ENCODE measurements around the gene FGGY.

FGGY gene

DNA sequence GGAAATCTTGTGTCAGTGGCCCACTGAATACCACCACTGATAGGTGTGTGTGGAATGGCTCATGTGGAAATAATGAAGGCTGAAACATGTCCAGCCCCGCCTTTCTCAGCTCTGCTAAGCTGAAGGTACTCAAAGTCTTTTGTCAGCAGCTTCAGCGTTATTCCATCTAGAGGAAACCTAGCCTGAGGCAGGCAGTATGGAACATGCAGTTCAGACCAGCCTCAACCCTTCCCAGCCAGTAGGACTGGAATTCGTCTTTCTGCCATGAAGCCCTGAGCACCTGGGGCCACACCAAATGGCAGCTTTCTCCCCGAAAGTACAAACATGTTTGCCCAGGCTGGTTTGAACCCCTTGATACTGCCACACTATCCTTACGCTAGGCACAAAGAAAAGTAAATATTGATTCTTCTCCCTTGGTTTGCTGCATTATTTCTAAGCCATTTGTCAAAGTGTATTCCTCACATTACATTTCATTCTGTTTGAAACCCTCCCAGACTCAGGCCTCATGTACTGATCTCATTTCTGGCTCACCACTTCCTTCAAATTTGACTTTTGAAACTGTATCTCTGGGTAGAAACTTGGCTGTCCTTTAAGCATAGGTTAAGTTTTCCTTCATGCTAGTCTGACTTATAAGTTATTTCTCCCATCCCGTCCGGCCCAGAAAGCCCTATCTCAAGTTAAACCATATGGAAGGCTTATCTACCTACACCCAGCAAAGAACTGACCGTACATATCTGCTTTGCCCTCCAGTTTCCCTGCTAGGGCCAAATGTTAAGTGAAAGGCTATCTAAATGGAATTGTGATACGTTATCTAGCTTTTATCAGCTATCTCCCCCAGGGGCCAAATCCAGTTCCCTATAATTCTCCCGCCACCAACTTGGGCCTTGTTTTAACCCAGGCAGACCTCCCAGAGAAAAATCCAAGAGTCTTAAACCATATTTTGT, 472.2 kb downstream of the FGGY start:
- Histone ChIP-seq H3K27ac (ENCODE audit: low read length) (no peak overlapping the region), H3K4me3 (ENCODE audit: low read length in 2 of 2) (no peak overlapping the region), H3K9ac (ENCODE audit: low read length in 2 of 2) (no peak overlapping the region), H3K9me3 (ENCODE audit: control insufficient read depth in 2 of 2, low read length in 2 of 2) (no peaks in the 10 kb centered on the region), H3K36me3 (ENCODE audit: control insufficient read depth in 2 of 2, insufficient read depth in 2 of 2, low read length in 2 of 2) (no peaks in the 10 kb centered on the region), H3K4me1 (ENCODE audit: control insufficient read depth, insufficient read depth, low read length) (no peaks in the 10 kb centered on the region), H3K27me3 (ENCODE audit: control insufficient read depth in 1 of 2, insufficient read depth in 2 of 2, low read length in 2 of 2) (no peaks in the 10 kb centered on the region)

DNA sequence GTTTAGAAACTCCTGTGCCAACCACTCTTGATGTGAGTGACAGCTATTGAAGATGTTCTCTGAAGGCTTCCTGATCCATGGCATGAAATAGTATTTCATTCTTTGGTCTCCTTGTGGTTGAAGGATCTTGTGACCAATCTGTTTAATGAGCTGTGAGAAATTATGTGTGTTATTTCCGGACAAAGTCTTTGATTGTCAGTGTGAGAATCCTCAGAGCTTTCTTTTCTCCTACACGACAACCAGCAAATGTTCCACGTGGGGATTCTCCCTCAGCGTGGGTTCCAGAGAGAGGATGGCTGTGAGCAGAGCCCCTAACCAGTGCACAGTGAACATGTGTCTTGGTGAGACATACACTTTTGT, 472.8 kb downstream of the FGGY start:
- no peaks in the 10 kb centered on the region for H3K36me3 ChIP-seq (ENCODE audit: control insufficient read depth in 2 of 2, insufficient read depth in 2 of 2, low read length in 2 of 2)
- H3K27me3 ChIP-seq (ENCODE audit: control insufficient read depth in 1 of 2, insufficient read depth in 2 of 2, low read length in 2 of 2), result no peaks in the 10 kb centered on the region
- no peak overlapping the region for H3K27ac ChIP-seq (ENCODE audit: low read length)
- H3K9ac ChIP-seq (ENCODE audit: low read length in 2 of 2), result no peak overlapping the region
- H3K9me3 ChIP-seq (ENCODE audit: control insufficient read depth in 2 of 2, low read length in 2 of 2), result no peaks in the 10 kb centered on the region
- no peaks in the 10 kb centered on the region for H3K4me1 ChIP-seq (ENCODE audit: control insufficient read depth, insufficient read depth, low read length)
- H3K4me3 ChIP-seq (ENCODE audit: low read length in 2 of 2), result no peak overlapping the region

DNA sequence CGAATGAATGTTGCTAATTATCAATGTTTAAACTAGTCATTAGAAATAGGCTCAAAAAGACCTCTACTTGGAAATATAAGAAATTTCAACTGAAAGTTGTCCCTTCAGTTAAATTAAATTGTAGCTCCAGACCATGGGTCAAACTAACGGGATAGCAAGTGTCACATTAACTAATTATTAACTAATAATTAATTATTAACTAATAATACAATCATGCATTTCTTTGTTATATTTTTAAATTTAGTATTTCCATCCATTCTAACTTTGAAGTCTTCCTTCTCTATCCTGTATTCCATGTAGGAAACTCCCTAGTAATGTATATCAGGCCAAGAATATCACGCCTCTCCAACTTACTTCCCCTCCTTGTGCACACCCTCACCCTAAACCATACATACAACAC, 474.5 kb downstream of the FGGY start:
- no peak overlapping the region for H3K9ac ChIP-seq (ENCODE audit: low read length in 2 of 2)
- no peak overlapping the region for H3K4me3 ChIP-seq (ENCODE audit: low read length in 2 of 2)
- no peak overlapping the region for H3K27ac ChIP-seq (ENCODE audit: low read length)
- no peaks in the 10 kb centered on the region for H3K4me1 ChIP-seq (ENCODE audit: control insufficient read depth, insufficient read depth, low read length)
- no peaks in the 10 kb centered on the region for H3K27me3 ChIP-seq (ENCODE audit: control insufficient read depth in 1 of 2, insufficient read depth in 2 of 2, low read length in 2 of 2)
- H3K36me3 ChIP-seq (ENCODE audit: control insufficient read depth in 2 of 2, insufficient read depth in 2 of 2, low read length in 2 of 2), result no peaks in the 10 kb centered on the region
- H3K9me3 ChIP-seq (ENCODE audit: control insufficient read depth in 2 of 2, low read length in 2 of 2), result no peaks in the 10 kb centered on the region

DNA sequence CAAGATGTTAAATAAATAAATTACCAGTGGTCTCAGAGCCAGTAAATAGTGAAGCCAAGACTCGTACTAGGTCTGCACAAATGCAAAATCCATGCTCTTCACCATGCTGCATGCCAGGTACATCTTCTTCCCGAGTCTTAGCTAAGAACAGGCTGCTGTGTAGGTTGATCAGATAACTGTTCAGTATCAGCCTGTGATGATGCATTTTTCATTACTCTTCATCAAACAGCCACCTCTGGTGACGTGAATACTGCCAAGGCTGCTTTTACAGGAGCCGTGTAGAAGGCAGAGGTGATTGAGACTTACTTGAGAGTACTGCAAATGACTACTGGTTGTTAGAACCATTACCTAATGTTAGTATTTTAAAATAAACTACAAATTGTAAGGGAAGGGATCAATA, 478.6 kb downstream of the FGGY start:
- Histone ChIP-seq H3K36me3 (ENCODE audit: control insufficient read depth in 2 of 2, insufficient read depth in 2 of 2, low read length in 2 of 2) (no peaks in the 10 kb centered on the region), H3K9ac (ENCODE audit: low read length in 2 of 2) (no peak overlapping the region), H3K4me1 (ENCODE audit: control insufficient read depth, insufficient read depth, low read length) (peaks cover 3% of the 10 kb centered on the region), H3K4me3 (ENCODE audit: low read length in 2 of 2) (no peak overlapping the region), H3K27ac (ENCODE audit: low read length) (no peak overlapping the region), H3K27me3 (ENCODE audit: control insufficient read depth in 1 of 2, insufficient read depth in 2 of 2, low read length in 2 of 2) (no peaks in the 10 kb centered on the region), H3K9me3 (ENCODE audit: control insufficient read depth in 2 of 2, low read length in 2 of 2) (no peaks in the 10 kb centered on the region)

DNA sequence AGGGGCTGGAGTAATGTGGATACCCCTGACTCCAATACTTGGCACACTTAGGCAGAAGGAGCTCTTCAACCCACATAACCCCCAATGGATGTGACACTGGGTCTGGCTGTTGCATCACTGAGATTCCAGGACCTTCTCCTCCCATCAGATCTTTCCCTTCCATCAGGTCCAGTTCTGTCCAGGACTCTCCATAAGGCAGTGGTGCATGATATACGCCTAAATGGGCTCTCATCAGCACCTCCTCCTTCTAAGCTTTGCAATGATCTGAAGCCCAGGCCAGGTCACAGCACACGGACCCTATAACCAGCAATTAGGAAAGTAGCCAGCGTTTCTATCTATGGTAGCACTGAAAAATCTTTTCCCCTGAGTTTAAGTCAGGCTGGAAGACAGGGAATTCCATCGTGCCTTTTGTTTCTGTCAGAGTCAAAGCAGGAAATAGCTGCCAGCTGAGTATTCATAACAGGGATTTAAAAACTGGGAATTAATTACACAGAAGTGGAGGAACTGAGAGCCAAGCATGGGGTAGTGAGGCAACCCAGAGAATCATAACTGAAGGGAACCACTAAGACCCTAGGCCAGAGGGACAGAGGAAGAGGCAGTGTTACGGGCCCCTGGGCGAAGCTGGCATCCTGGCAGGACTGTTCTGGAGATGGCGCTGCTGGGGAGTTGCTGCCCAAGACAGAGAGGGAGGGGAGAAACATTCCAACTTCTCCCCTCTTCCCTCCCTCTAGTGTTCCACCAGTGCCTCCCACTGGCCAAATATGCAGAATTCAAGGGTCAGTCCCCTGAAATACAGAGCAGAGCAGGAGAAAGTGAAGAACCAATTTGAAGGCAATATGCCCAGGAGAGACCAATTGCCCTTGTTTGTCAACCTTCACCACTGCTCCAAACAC, 480.3 kb downstream of the FGGY start:
- H3K9ac ChIP-seq (ENCODE audit: low read length in 2 of 2), result no peak overlapping the region
- H3K36me3 ChIP-seq (ENCODE audit: control insufficient read depth in 2 of 2, insufficient read depth in 2 of 2, low read length in 2 of 2), result no peaks in the 10 kb centered on the region
- H3K4me3 ChIP-seq (ENCODE audit: low read length in 2 of 2), result no peak overlapping the region
- H3K9me3 ChIP-seq (ENCODE audit: control insufficient read depth in 2 of 2, low read length in 2 of 2), result no peaks in the 10 kb centered on the region
- no peak overlapping the region for H3K27ac ChIP-seq (ENCODE audit: low read length)
- H3K4me1 ChIP-seq (ENCODE audit: control insufficient read depth, insufficient read depth, low read length), result peaks cover 3% of the 10 kb centered on the region
- no peaks in the 10 kb centered on the region for H3K27me3 ChIP-seq (ENCODE audit: control insufficient read depth in 1 of 2, insufficient read depth in 2 of 2, low read length in 2 of 2)

DNA sequence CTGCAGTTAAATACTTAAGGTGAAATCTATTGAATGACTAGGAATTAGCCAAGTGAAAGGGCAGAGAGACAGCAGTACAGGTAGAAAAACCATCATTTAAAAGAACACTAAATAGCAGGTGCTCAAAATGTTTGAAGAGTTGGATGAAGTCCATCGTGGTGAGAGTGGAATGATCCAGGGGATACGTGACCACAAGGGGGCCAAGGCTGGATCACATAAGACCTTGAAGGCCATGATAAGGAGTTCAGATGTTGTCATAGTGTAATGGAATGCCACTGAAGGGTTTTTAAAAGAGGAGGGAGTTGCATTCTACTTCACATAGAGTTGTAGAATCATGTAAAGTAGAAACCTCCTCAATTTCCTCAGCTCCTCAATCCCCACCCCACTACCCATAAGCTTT, 483.1 kb downstream of the FGGY start:
- Histone ChIP-seq H3K27ac (ENCODE audit: low read length) (no peak overlapping the region), H3K4me1 (ENCODE audit: control insufficient read depth, insufficient read depth, low read length) (peaks cover 3% of the 10 kb centered on the region), H3K9ac (ENCODE audit: low read length in 2 of 2) (no peak overlapping the region), H3K36me3 (ENCODE audit: control insufficient read depth in 2 of 2, insufficient read depth in 2 of 2, low read length in 2 of 2) (no peaks in the 10 kb centered on the region), H3K27me3 (ENCODE audit: control insufficient read depth in 1 of 2, insufficient read depth in 2 of 2, low read length in 2 of 2) (no peaks in the 10 kb centered on the region), H3K4me3 (ENCODE audit: low read length in 2 of 2) (no peak overlapping the region), H3K9me3 (ENCODE audit: control insufficient read depth in 2 of 2, low read length in 2 of 2) (no peaks in the 10 kb centered on the region)

DNA sequence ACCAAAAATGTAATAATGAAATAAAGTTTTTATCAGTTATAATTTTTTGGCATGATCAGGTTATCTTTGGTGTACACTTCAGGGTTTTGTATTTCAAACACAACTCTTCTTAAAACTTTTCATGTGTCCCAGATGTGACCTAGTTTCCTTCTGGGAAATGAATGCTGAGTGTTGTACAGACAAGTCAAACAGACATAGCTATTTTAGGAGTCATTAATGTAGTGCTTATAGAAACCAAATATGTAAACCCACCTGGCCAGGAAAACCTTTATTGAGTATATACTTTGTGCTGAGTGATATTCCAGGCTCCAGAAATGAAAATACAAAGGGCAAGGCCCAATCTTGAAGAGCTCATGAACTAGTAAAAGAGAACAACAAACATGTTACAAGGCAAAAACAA, 491.9 kb downstream of the FGGY start:
- H3K9ac ChIP-seq (ENCODE audit: low read length in 2 of 2), result no peak overlapping the region
- no peaks in the 10 kb centered on the region for H3K27me3 ChIP-seq (ENCODE audit: control insufficient read depth in 1 of 2, insufficient read depth in 2 of 2, low read length in 2 of 2)
- H3K4me1 ChIP-seq (ENCODE audit: control insufficient read depth, insufficient read depth, low read length), result no peaks in the 10 kb centered on the region
- H3K4me3 ChIP-seq (ENCODE audit: low read length in 2 of 2), result no peak overlapping the region
- H3K27ac ChIP-seq (ENCODE audit: low read length), result no peak overlapping the region
- H3K9me3 ChIP-seq (ENCODE audit: control insufficient read depth in 2 of 2, low read length in 2 of 2), result no peaks in the 10 kb centered on the region
- no peaks in the 10 kb centered on the region for H3K36me3 ChIP-seq (ENCODE audit: control insufficient read depth in 2 of 2, insufficient read depth in 2 of 2, low read length in 2 of 2)

DNA sequence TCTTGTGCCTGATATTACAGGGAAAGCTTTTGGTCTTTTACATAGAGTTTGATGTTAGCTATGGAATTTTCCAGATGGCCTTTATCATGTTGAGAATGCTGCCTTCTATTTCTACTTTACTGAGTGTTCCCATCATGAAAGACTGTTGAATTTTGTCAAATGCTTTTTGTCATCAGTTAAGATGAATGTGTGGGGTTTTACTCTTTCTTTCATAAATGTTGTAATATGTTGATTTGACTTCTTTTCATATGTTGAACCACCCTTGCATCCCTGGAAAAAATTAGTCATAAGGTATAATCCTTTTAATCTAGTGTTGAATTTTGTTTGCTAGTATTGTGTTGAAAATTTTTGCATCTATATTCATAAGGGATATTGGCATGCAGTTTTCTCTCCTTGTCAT, 501.7 kb downstream of the FGGY start:
- Histone ChIP-seq H3K36me3 (ENCODE audit: control insufficient read depth in 2 of 2, insufficient read depth in 2 of 2, low read length in 2 of 2) (no peaks in the 10 kb centered on the region), H3K27ac (ENCODE audit: low read length) (no peak overlapping the region), H3K4me1 (ENCODE audit: control insufficient read depth, insufficient read depth, low read length) (no peaks in the 10 kb centered on the region), H3K4me3 (ENCODE audit: low read length in 2 of 2) (no peak overlapping the region), H3K27me3 (ENCODE audit: control insufficient read depth in 1 of 2, insufficient read depth in 2 of 2, low read length in 2 of 2) (no peaks in the 10 kb centered on the region), H3K9me3 (ENCODE audit: control insufficient read depth in 2 of 2, low read length in 2 of 2) (no peaks in the 10 kb centered on the region), H3K9ac (ENCODE audit: low read length in 2 of 2) (no peak overlapping the region)

DNA sequence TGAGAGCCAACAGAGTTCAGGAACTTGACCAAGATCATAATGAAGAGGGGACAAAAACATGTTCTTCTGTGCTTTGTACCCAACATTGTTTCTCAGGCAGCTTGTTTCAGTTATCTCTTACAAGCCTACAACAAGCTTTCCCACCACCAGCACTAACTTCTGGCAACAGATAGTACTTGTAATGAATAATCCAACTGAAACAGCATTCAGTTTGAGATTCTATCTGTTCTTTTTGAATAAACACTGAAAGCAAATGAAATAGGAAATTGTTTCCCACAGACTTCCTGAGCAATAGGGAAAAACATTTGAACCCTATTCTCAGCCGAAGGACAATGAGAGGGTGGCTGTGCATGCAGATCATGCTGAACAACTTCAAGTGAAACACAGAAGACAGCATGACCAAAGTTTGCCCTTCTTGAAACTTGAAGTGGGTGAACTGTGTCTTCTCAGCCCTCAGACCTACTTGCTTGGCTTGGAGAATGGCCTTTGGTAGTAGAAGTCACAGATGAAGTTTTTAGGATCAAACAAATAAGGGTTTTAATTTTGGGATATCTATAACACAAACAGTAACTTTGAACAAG, 506.7 kb downstream of the FGGY start:
- Histone ChIP-seq H3K4me3 (ENCODE audit: low read length in 2 of 2) (no peak overlapping the region), H3K9me3 (ENCODE audit: control insufficient read depth in 2 of 2, low read length in 2 of 2) (no peaks in the 10 kb centered on the region), H3K36me3 (ENCODE audit: control insufficient read depth in 2 of 2, insufficient read depth in 2 of 2, low read length in 2 of 2) (no peaks in the 10 kb centered on the region), H3K27ac (ENCODE audit: low read length) (no peak overlapping the region), H3K9ac (ENCODE audit: low read length in 2 of 2) (no peak overlapping the region), H3K27me3 (ENCODE audit: control insufficient read depth in 1 of 2, insufficient read depth in 2 of 2, low read length in 2 of 2) (peaks cover 0 to under 1% of the 10 kb centered on the region in 2 donors), H3K4me1 (ENCODE audit: control insufficient read depth, insufficient read depth, low read length) (no peaks in the 10 kb centered on the region)

DNA sequence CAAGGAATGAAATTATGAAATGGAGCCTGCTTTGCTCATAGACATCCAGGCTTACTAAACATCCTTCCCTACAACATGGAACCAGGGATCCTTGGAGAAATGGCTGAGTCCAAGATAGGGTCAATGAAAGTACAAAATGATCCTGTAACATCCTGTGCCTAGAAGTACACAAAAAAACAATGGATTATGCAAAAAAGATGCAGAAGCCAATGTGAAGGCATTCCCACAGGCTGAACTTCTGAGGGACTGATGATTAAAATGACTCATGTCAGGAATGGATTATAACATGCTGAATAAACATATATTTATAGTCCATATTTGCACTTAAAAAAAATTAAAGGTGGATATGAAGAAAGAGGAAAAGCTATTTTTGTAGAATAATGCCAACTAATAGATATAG, 507.4 kb downstream of the FGGY start:
- Histone ChIP-seq H3K4me1 (ENCODE audit: control insufficient read depth, insufficient read depth, low read length) (no peaks in the 10 kb centered on the region), H3K4me3 (ENCODE audit: low read length in 2 of 2) (no peak overlapping the region), H3K9me3 (ENCODE audit: control insufficient read depth in 2 of 2, low read length in 2 of 2) (no peaks in the 10 kb centered on the region)

More for the DNA sequence above, 507.4 kb downstream of the FGGY start:
- H3K9ac ChIP-seq (ENCODE audit: low read length in 2 of 2), result no peak overlapping the region
- no peak overlapping the region for H3K27ac ChIP-seq (ENCODE audit: low read length)
- peaks cover 0 to 3% of the 10 kb centered on the region in 2 donors for H3K27me3 ChIP-seq (ENCODE audit: control insufficient read depth in 1 of 2, insufficient read depth in 2 of 2, low read length in 2 of 2)
- H3K36me3 ChIP-seq (ENCODE audit: control insufficient read depth in 2 of 2, insufficient read depth in 2 of 2, low read length in 2 of 2), result no peaks in the 10 kb centered on the region
